Keratinocyte (primary cell): ENCODE measurements around the gene HAVCR2.

Source experiments
- CTCF ChIP-seq, 3 experiments: IDR thresholded peaks in 1 of 3; conservative IDR thresholded peaks in 1 of 3; optimal IDR thresholded peaks in 1 of 3; 2 replicates in 2 of 3; 3 replicates in 1 of 3; pipeline versions ENCODE3 to v1.5.1; 2011; ENCODE audit warnings: low read length in 3 of 3, mild to moderate bottlenecking in 3 of 3, moderate library complexity in 2 of 3, control low read depth in 1 of 3, inconsistent platforms in 1 of 3; ENCODE audit not compliant: insufficient read depth in 2 of 3; ENCODE audit errors: extremely low read depth in 1 of 3
- EZH2 ChIP-seq: IDR thresholded peaks from one replicate; pipeline ENCODE4 v1.6.1; 2012; ENCODE audit warnings: inconsistent platforms, mild to moderate bottlenecking, low read length, moderate library complexity

- TF ChIP-seq CTCF (optimal IDR thresholded peaks at IDR 0.05 in 1 of 3, IDR thresholded peaks at IDR 0.05 in 1 of 3, conservative IDR thresholded peaks at IDR 0.05 in 1 of 3; ENCODE audit: extremely low read depth in 1 of 3, insufficient read depth in 2 of 3, low read length in 3 of 3) (no peak), EZH2 (no peak)
These were observed 28.6 kb downstream of the HAVCR2 start for GRCh38 chr5:157080286-157080685.
